Measurements from ENCODE around the gene ALG1.
"Not testable (repeated sequence)": the region's sequence is repeated elsewhere in the genome, so short reads cannot be mapped to it uniquely, and the experiment has no call there.

ALG1 gene

GRCh38 chr16:5072334-5073278 lies 963 bp downstream of the ALG1 start:
- Mint-ChIP-seq H3K4me3 (peak overlapping the region; percentile 96 to 97 (median 96)), H3K27me3 (ENCODE audit: low read depth) (no peaks in the 10 kb centered on the region), H3K36me3 (ENCODE audit: low read depth) (peaks cover 9% of the 10 kb centered on the region), H3K4me1 (peaks cover 15% of the 10 kb centered on the region), H3K9me3 (no peaks in the 10 kb centered on the region), H3K27ac (peak overlapping the region; percentile 80 to 93 (median 92))
- TF ChIP-seq, protein P1, sequence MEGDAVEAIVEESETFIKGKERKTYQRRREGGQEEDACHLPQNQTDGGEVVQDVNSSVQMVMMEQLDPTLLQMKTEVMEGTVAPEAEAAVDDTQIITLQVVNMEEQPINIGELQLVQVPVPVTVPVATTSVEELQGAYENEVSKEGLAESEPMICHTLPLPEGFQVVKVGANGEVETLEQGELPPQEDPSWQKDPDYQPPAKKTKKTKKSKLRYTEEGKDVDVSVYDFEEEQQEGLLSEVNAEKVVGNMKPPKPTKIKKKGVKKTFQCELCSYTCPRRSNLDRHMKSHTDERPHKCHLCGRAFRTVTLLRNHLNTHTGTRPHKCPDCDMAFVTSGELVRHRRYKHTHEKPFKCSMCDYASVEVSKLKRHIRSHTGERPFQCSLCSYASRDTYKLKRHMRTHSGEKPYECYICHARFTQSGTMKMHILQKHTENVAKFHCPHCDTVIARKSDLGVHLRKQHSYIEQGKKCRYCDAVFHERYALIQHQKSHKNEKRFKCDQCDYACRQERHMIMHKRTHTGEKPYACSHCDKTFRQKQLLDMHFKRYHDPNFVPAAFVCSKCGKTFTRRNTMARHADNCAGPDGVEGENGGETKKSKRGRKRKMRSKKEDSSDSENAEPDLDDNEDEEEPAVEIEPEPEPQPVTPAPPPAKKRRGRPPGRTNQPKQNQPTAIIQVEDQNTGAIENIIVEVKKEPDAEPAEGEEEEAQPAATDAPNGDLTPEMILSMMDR (IDR thresholded peaks at IDR 0.05; ENCODE audit: unreplicated experiment in 3 of 3) = no peak

DNA sequence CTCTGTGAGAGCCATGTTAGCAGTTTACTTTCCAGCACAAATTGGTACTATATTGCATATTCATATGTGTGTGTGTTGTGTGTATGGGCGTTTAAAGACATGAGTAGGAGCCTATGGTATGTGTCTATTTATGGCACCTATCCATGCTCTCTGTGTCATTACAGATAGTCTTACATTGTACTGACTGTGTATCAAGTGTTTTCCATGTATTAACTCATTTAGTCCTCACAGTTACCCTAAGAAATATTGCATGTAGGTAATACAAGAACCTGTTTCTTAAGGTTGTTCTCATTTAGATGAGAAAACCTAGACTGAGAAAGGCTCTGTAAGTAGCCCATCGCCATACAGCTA lies 1.6 kb downstream of the ALG1 start:
- H3K4me3 Mint-ChIP-seq = peak overlapping the region; percentile 96 to 97 (median 96)
- H3K36me3 Mint-ChIP-seq (ENCODE audit: low read depth) = peaks cover 9% of the 10 kb centered on the region
- no peaks in the 10 kb centered on the region for H3K9me3 Mint-ChIP-seq
- H3K27ac Mint-ChIP-seq = peak overlapping the region; percentile 17 to 35 (median 20)
- H3K4me1 Mint-ChIP-seq = peaks cover 15% of the 10 kb centered on the region
- H3K27me3 Mint-ChIP-seq (ENCODE audit: low read depth) = no peaks in the 10 kb centered on the region
- TF ChIP-seq, protein P1 (IDR thresholded peaks at IDR 0.05; ENCODE audit: unreplicated experiment in 3 of 3) = no peak

DNA sequence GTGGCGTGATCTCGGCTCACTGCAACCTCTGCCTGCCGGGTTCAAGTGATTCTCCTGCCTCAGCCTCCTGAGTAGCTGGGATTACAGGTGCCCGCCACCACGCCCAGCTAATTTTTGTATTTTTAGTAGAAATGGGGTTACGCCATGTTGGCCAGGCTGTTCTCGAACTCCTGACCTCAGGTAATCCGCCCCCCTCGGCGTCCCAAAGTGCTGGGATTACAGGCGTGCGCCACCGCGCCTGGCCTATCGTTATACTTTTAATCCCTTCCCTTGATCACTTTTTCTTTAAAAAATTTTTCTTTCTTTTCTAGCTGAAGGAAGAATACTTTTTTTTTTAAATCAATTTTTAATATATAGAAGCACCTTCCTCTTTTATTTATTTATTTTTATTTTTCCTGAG lies 2.1 kb downstream of the ALG1 start:
- peaks cover 15% of the 10 kb centered on the region for H3K4me1 Mint-ChIP-seq
- H3K4me3 Mint-ChIP-seq; H3K27me3 Mint-ChIP-seq (ENCODE audit: low read depth); H3K9me3 Mint-ChIP-seq; H3K36me3 Mint-ChIP-seq (ENCODE audit: low read depth); H3K27ac Mint-ChIP-seq: not testable (repeated sequence)

DNA sequence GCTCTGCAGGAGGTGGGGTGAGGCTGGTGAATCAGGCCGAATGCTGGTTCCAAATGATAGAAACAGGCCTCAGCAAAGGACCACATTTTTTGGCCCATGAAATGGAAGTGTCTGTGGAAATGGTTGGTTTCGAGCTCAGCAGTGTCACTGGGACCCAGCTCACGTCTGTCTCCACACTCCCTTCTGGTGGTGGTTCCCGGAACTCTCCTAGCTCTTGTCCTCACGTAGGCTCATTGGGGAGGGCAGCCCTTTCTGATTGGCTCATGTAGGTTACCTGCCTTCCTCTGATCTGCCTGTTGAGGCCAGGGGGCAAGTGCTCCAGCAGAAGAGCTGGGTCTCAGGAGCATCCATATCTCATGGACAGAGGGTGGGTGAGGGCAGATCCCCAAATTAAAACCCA lies 4.0 kb downstream of the ALG1 start:
- H3K27ac Mint-ChIP-seq = no peak overlapping the region
- H3K36me3 Mint-ChIP-seq (ENCODE audit: low read depth) = peaks cover 12% of the 10 kb centered on the region
- H3K4me1 Mint-ChIP-seq = peaks cover 15% of the 10 kb centered on the region
- no peaks in the 10 kb centered on the region for H3K9me3 Mint-ChIP-seq
- TF ChIP-seq, protein P1 (IDR thresholded peaks at IDR 0.05; ENCODE audit: unreplicated experiment in 3 of 3) = no peak
- no peak overlapping the region for H3K4me3 Mint-ChIP-seq
- H3K27me3 Mint-ChIP-seq (ENCODE audit: low read depth) = no peaks in the 10 kb centered on the region

- no peaks in the 10 kb centered on the region for H3K9me3 Mint-ChIP-seq
- peaks cover 12% of the 10 kb centered on the region for H3K36me3 Mint-ChIP-seq (ENCODE audit: low read depth)
- no peaks in the 10 kb centered on the region for H3K27me3 Mint-ChIP-seq (ENCODE audit: low read depth)
- no peak overlapping the region for H3K4me3 Mint-ChIP-seq
- TF ChIP-seq, protein P1 (IDR thresholded peaks at IDR 0.05; ENCODE audit: unreplicated experiment in 3 of 3) = no peak
- H3K4me1 Mint-ChIP-seq = peaks cover 6% of the 10 kb centered on the region
- H3K27ac Mint-ChIP-seq = no peak overlapping the region
Measured at GRCh38 chr16:5077304-5077703, 5.7 kb downstream of the ALG1 start.

- TF ChIP-seq, protein P1 (IDR thresholded peaks at IDR 0.05; ENCODE audit: unreplicated experiment in 3 of 3) = no peak
- H3K27ac Mint-ChIP-seq = no peak overlapping the region
- H3K4me1 Mint-ChIP-seq = no peaks in the 10 kb centered on the region
- peaks cover 18% of the 10 kb centered on the region for H3K36me3 Mint-ChIP-seq (ENCODE audit: low read depth)
- no peaks in the 10 kb centered on the region for H3K27me3 Mint-ChIP-seq (ENCODE audit: low read depth)
- no peak overlapping the region for H3K4me3 Mint-ChIP-seq
- H3K9me3 Mint-ChIP-seq = no peaks in the 10 kb centered on the region
Measured at GRCh38 chr16:5078626-5079025, 7.0 kb downstream of the ALG1 start.

- not testable (repeated sequence) for H3K4me3 Mint-ChIP-seq; H3K27ac Mint-ChIP-seq; H3K9me3 Mint-ChIP-seq; H3K27me3 Mint-ChIP-seq (ENCODE audit: low read depth); H3K4me1 Mint-ChIP-seq
- H3K36me3 Mint-ChIP-seq (ENCODE audit: low read depth) = peaks cover 26% of the 10 kb centered on the region
Measured at GRCh38 chr16:5080461-5080860, 8.8 kb downstream of the ALG1 start.

DNA sequence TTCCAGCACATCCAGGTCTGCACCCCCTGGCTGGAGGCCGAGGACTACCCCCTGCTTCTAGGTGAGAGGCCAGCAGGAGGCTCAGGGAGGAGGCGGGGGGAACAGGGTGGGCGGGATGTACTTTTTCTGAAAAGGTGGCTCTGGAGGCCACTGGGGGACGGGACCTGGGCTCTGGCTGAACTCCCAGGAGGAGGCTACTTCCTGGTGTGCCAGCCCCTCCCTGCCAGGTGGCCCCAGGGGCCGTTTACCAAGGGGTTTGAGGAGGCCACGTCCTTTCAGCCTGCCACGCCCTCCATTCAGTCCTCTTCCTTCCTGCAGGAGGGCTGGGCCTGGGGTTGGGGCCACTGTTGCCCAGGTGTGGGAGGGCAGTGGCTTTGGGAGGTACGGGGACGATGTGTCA lies 9.4 kb downstream of the ALG1 start:
- H3K27ac Mint-ChIP-seq; H3K27me3 Mint-ChIP-seq (ENCODE audit: low read depth); H3K4me3 Mint-ChIP-seq; H3K4me1 Mint-ChIP-seq; H3K9me3 Mint-ChIP-seq: not testable (repeated sequence)
- H3K36me3 Mint-ChIP-seq (ENCODE audit: low read depth) = peaks cover 28% of the 10 kb centered on the region

DNA sequence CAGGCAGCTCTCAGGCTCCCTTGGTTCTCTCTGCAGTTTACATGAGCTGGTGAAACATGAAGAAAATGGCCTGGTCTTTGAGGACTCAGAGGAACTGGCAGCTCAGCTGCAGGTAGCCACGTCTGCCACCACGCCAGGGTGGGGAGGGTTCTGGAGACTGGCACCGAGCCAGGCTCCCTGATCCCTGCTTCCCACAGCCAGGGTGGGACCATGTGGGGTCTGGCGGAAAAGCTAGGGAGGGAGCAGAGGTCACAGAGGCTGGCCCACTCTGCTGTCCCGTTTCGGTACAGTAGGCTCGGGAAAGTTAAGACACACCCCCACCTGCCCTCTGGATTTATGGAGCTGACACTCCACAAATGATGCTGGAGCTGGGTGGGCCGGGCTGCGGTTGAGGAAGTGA lies 12.0 kb downstream of the ALG1 start:
- H3K27ac Mint-ChIP-seq; H3K9me3 Mint-ChIP-seq; H3K27me3 Mint-ChIP-seq (ENCODE audit: low read depth); H3K4me3 Mint-ChIP-seq; H3K4me1 Mint-ChIP-seq: not testable (repeated sequence)
- peaks cover 34% of the 10 kb centered on the region for H3K36me3 Mint-ChIP-seq (ENCODE audit: low read depth)
